Measurements from ENCODE around the gene MICU1. TPM values are rescaled to one million over a fixed set of nuclear protein-coding genes. Genes with fewer than 3 reads are reported as not detected.

MICU1 gene
- total and polyA plus RNA-seq, 7 donors: 29.4 to 53.5 (median 33.9) TPM

DNA sequence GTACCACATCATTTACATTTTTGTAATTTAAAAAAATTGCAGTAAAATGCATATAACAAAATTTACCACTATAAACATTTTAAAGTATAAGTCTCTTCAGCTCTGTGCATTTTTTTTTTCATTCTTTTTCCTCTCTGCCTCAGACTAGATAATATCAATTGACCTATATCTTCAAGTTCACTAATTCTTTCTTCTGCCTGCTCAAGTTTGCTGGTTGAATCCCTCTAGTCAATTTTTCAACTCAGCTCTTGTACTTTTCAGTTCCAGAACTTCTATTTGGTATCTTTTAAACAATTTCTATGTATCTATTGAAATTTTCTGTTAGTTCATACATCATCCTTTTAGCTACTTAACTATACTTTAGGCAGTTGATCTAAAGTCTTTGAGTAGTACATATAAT is 112.0 kb downstream of the MICU1 start:
- no peaks in the 10 kb centered on the region for H3K36me3 ChIP-seq
- H3K4me1 ChIP-seq: no peaks in the 10 kb centered on the region
- H3K27ac ChIP-seq: no peak overlapping the region
- no peaks in the 10 kb centered on the region for H3K27me3 ChIP-seq
- H3K9me3 ChIP-seq: no peaks in the 10 kb centered on the region
- intact Hi-C loops (cut with DNase I): no loop called here
- H3K4me3 ChIP-seq: no peak overlapping the region
- no peak for DNase-seq
- no peak for TF ChIP-seq EP300 (IDR thresholded peaks at IDR 0.05)
- TF ChIP-seq, protein P1, sequence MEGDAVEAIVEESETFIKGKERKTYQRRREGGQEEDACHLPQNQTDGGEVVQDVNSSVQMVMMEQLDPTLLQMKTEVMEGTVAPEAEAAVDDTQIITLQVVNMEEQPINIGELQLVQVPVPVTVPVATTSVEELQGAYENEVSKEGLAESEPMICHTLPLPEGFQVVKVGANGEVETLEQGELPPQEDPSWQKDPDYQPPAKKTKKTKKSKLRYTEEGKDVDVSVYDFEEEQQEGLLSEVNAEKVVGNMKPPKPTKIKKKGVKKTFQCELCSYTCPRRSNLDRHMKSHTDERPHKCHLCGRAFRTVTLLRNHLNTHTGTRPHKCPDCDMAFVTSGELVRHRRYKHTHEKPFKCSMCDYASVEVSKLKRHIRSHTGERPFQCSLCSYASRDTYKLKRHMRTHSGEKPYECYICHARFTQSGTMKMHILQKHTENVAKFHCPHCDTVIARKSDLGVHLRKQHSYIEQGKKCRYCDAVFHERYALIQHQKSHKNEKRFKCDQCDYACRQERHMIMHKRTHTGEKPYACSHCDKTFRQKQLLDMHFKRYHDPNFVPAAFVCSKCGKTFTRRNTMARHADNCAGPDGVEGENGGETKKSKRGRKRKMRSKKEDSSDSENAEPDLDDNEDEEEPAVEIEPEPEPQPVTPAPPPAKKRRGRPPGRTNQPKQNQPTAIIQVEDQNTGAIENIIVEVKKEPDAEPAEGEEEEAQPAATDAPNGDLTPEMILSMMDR (IDR thresholded peaks at IDR 0.05): no peak
- no peak for TF ChIP-seq POLR2AphosphoS5 (IDR thresholded peaks at IDR 0.05)
- TF ChIP-seq POLR2A (IDR thresholded peaks at IDR 0.05): no peak

DNA sequence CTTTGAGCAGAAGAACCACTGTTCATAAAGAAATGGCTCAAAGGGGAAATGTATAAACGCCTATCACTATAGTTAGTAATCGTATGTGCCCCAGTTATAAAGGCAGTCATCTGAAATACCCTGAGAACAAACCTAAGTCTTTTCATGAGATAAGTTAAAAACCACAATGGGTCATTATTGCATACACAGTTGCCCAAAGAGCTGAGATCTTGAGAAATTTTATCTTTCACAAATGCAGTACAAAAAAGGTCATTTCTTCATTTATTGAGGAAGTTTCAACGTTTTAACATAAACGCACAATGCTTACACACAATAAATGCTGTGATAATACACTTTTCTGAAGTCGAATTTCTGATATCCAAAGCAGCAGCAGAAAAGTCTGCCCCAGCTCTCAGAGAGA is 114.4 kb downstream of the MICU1 start:
- no peaks in the 10 kb centered on the region for H3K27me3 ChIP-seq
- H3K4me3 ChIP-seq: no peak overlapping the region
- WGBS, 2 donors: 79 to 82% methylated on average over 5 of the region's 5 CpGs
- no peak for DNase-seq
- no peaks in the 10 kb centered on the region for H3K9me3 ChIP-seq
- no peaks in the 10 kb centered on the region for H3K4me1 ChIP-seq
- H3K36me3 ChIP-seq: no peaks in the 10 kb centered on the region
- TF ChIP-seq, protein P1 (IDR thresholded peaks at IDR 0.05): no peak
- TF ChIP-seq POLR2A (IDR thresholded peaks at IDR 0.05) (no peak), EP300 (IDR thresholded peaks at IDR 0.05) (no peak), POLR2AphosphoS5 (IDR thresholded peaks at IDR 0.05) (no peak)
- intact Hi-C loops (cut with DNase I): no loop called here
- H3K27ac ChIP-seq: no peak overlapping the region

DNA sequence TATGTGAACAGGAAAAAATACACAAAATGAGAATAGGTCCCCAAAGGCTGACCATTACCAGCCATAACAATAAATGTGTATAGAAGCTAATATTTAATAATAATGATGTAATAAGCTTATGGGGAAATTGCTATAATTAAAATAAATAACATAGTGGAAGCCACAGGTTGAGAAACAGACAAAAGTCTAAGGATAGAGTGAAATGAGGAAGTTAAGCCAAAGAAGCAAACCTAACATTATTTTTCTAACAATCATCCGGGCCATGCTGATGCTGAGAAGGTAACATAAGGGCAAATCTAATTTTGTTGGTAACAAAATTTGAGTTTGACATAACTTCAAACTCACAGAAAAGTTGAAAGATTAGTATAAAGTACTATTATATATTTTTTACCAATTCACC is 115.9 kb downstream of the MICU1 start:
- TF ChIP-seq POLR2A (IDR thresholded peaks at IDR 0.05) (no peak), EP300 (IDR thresholded peaks at IDR 0.05) (no peak), POLR2AphosphoS5 (IDR thresholded peaks at IDR 0.05) (no peak)
- TF ChIP-seq, protein P1 (IDR thresholded peaks at IDR 0.05): no peak
- no peaks in the 10 kb centered on the region for H3K27me3 ChIP-seq
- no peaks in the 10 kb centered on the region for H3K4me1 ChIP-seq
- H3K36me3 ChIP-seq: no peaks in the 10 kb centered on the region
- 72 to 89% methylated on average over 1 of the region's 1 CpG for WGBS, 2 donors
- no peaks in the 10 kb centered on the region for H3K9me3 ChIP-seq
- DNase-seq: no peak
- H3K27ac ChIP-seq: no peak overlapping the region
- intact Hi-C loops (cut with DNase I): no loop called here
- no peak overlapping the region for H3K4me3 ChIP-seq

DNA sequence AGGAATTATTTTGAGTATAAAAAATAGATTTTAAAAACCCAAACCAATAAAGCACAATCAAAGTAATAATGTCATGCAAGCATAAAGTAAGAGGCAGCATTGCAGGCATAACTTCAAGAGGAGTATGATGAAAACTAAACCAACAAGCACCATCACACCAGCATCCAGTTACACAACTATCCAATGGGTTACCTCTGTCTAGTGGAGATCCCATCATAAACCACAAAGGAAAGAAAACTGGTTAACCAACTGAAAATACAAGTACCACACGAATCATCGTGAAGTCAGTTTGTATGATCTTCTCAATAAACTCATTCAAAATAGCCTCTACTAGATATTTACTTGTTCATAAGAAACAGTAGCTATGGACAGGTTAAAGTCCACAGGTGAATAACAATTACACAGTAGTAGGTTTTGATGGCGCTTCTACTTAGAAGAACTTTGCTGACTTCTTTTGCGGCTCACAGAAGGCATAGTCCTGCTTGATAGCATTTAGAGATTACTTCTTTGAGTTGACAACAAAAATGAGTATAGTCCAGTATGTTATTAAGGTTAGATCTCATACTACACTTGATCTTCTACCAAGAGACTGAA is 116.6 kb downstream of the MICU1 start:
- WGBS, 2 donors: 79 to 88% methylated on average over 4 of the region's 4 CpGs

More for the DNA sequence above, 116.6 kb downstream of the MICU1 start:
- H3K9me3 ChIP-seq: no peaks in the 10 kb centered on the region
- no peak for DNase-seq
- intact Hi-C loops (cut with DNase I): no loop called here
- no peaks in the 10 kb centered on the region for H3K4me1 ChIP-seq
- H3K27me3 ChIP-seq: no peaks in the 10 kb centered on the region
- H3K27ac ChIP-seq: no peak overlapping the region
- TF ChIP-seq POLR2A (IDR thresholded peaks at IDR 0.05) (no peak), POLR2AphosphoS5 (IDR thresholded peaks at IDR 0.05) (no peak), EP300 (IDR thresholded peaks at IDR 0.05) (no peak)
- TF ChIP-seq, protein P1 (IDR thresholded peaks at IDR 0.05): no peak
- H3K36me3 ChIP-seq: no peaks in the 10 kb centered on the region
- H3K4me3 ChIP-seq: no peak overlapping the region

All from sigmoid colon (tissue), 7 donors.